Naive B cell (primary cell): Measurements from ENCODE around the gene SLC39A9. TPM values are rescaled to one million over a fixed set of nuclear protein-coding genes. Genes with fewer than 3 reads are reported as not detected.
A peak's percentile ranks its signal among the peaks of the same experiment; 100 is the strongest.
"Not testable (repeated sequence)": the region's sequence is repeated elsewhere in the genome, so short reads cannot be mapped to it uniquely, and the experiment has no call there.

Experiments used
- ATAC-seq, 2 donors: fragments of 150-1000 bp; cut with Tn5 transposase; 2 replicates each; pipeline ENCODE4 v1.10.0; 2021; ENCODE audit warnings: low read depth in 2 of 2, mild to moderate bottlenecking in 2 of 2, moderate library complexity in 2 of 2
- DNase-seq: peaks from one replicate; pipeline ENCODE4 v3.0.0; 2022
- H3K27ac Mint-ChIP-seq, 6 donors: one replicate each; pipeline ENCODE4 v1.8.0; 2020 to 2022; ENCODE audit warnings: mild to moderate bottlenecking in 6 of 6, mixed read lengths in 6 of 6, moderate library complexity in 5 of 6, inconsistent platforms in 2 of 6
- H3K27me3 Mint-ChIP-seq, 3 donors: one replicate each; pipeline ENCODE4 v1.8.0; 2021 to 2022; ENCODE audit warnings: mixed read lengths in 3 of 3, mild to moderate bottlenecking in 1 of 3
- H3K36me3 Mint-ChIP-seq, 2 donors: one replicate each; pipeline ENCODE4 v1.8.0; 2020 to 2022; ENCODE audit warnings: mixed read lengths in 2 of 2, inconsistent platforms in 1 of 2, mild to moderate bottlenecking in 1 of 2
- H3K4me1 Mint-ChIP-seq, 3 donors: one replicate each; pipeline ENCODE4 v1.8.0; 2020 to 2022; ENCODE audit warnings: mixed read lengths in 3 of 3, inconsistent platforms in 1 of 3, mild to moderate bottlenecking in 1 of 3, moderate library complexity in 1 of 3
- H3K4me3 Mint-ChIP-seq, 8 donors: one replicate each; pipeline ENCODE4 v1.8.0; 2020 to 2022; ENCODE audit warnings: mild to moderate bottlenecking in 8 of 8, mixed read lengths in 8 of 8, moderate library complexity in 8 of 8, inconsistent platforms in 2 of 8
- H3K9me3 Mint-ChIP-seq, 7 donors: one replicate each; pipeline ENCODE4 v1.8.0; 2020 to 2022; ENCODE audit warnings: mixed read lengths in 7 of 7, mild to moderate bottlenecking in 5 of 7, inconsistent platforms in 2 of 7, moderate library complexity in 1 of 7
- polyA plus RNA-seq, 6 donors: library from polyadenylated mRNA; unstranded; fragments of 300-500 nt; fragmentation: Illumina TruSeq; gene quantifications; one replicate each; pipeline ENCODE4 v1.2.3, GENCODE V29; 2021; ENCODE audit warnings: low read depth in 6 of 6

SLC39A9 gene
- polyA plus RNA-seq, 6 donors from 2014 or later = 7.7 to 22.6 (median 18.4) TPM

DNA sequence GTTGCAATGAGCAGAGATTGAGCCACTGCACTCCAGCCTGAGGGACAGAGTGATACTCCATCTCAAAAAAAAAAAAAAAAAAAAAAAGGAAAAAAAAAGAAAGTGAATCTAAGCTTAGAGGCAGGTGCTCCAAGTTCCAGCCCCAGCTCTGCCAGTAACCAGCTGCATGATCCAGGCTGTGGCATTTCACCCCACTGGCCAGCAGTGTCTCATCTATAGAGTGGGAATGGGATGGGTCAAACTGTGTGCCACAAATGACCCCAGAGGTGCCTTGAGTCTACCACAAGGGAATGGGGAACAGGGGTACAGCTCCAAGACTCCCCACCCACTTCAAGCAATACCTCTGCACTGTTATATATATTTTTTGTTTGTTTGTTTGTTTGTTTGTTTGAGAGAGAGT, 91.0 kb downstream of the SLC39A9 start:
- no peak overlapping the region for H3K27ac Mint-ChIP-seq

DNA sequence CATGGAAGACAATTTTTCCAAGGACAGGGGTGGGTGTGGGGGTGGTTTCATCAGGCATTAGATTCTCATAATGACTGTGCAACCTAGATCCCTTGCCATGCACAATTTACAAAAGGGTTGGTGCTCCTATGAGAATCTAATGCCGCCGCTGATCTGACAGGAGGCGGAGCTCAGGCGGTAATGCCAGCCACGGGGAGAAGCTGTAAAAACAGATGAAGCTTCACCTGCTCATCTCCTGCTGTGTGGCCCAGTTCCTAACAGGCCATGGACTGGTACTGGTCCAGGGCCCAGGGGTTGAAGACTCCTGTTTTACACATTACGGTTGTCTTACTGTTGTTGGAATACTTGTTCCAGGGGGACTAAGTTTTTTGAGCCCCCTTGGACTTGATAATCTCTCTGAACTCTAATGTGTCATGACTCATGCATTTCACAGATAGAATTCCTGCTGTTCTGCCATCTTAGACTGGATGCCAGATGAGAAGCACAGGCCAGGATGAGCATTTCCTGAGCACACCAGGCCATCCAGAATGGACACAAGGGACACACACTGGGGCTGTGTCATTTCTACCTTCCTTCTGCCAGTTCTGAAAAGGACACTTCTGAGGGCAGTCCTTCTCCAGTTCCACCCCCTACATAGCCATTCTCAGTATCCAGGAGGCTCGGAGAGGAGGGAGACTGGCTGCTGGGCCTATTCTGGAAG, 91.9 kb downstream of the SLC39A9 start:
- DNase-seq (no peak), ATAC-seq (no peak)
- Mint-ChIP-seq H3K4me1 (no peaks in the 10 kb centered on the region), H3K36me3 (no peaks in the 10 kb centered on the region), H3K9me3 (peaks cover 0 to 2% (median 0%) of the 10 kb centered on the region in 7 donors), H3K27me3 (peaks cover 46 to 65% (median 46%) of the 10 kb centered on the region in 3 donors), H3K27ac (no peak overlapping the region), H3K4me3 (no peak overlapping the region)

More for the DNA sequence above, 91.0 kb downstream of the SLC39A9 start:
- Mint-ChIP-seq H3K4me1 (no peaks in the 10 kb centered on the region), H3K27me3 (peaks cover 41 to 62% (median 42%) of the 10 kb centered on the region in 3 donors), H3K4me3 (peak overlapping the region in 1 of 8 donors; percentile 39), H3K9me3 (peaks cover 0 to 2% (median 0%) of the 10 kb centered on the region in 7 donors), H3K36me3 (no peaks in the 10 kb centered on the region)
- DNase-seq (no peak), ATAC-seq (no peak)

DNA sequence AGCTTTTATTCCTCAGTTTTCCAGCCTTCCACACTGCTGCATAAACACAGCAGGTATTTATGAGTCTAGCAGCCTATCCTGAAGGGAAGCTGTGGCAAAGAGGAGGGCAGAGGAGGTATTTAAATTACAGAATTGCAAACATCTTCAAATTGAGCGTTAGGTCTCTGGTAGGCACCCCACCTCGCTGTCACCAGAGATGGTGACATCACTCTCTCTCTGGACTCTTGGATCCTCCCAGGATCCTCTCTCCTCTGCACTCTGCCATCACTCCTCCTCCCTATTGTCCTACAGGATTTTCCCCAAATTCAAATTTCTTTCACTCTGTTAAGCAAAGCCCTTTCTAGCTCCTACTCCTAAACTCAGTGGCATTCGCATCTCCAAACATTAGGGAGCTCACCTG, 92.7 kb downstream of the SLC39A9 start:
- peaks cover 42 to 63% (median 46%) of the 10 kb centered on the region in 3 donors for H3K27me3 Mint-ChIP-seq
- peaks cover 0 to 3% (median 0%) of the 10 kb centered on the region in 7 donors for H3K9me3 Mint-ChIP-seq

DNA sequence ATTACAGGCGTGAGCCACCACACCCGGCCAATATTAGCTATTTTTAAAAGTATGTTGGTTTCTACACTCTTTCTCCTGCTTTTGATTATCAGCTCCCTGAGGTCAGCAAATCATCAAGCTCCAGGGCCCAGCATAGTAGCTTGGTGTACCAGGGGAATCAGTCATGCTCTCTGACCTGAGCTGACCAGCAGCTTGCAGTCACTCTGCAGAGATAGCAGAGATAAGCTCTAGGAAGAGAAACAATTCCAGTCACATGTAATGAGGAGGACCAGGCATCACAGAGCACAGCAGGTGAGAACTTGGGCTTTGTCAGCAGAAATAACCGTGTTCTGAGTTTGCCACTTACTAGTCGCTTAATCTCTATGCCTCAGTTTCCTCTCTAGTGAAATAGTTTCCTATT, 94.5 kb downstream of the SLC39A9 start:
- DNase-seq (no peak), ATAC-seq (no peak)
- H3K36me3 Mint-ChIP-seq = no peaks in the 10 kb centered on the region
- H3K4me3 Mint-ChIP-seq = no peak overlapping the region
- H3K9me3 Mint-ChIP-seq = peaks cover 0 to 3% (median 0%) of the 10 kb centered on the region in 7 donors
- H3K27ac Mint-ChIP-seq = no peak overlapping the region
- no peaks in the 10 kb centered on the region for H3K4me1 Mint-ChIP-seq
- peaks cover 34 to 53% (median 37%) of the 10 kb centered on the region in 3 donors for H3K27me3 Mint-ChIP-seq

More for the DNA sequence above, 92.7 kb downstream of the SLC39A9 start:
- DNase-seq = no peak
- Mint-ChIP-seq H3K27ac (no peak overlapping the region), H3K36me3 (no peaks in the 10 kb centered on the region), H3K4me1 (no peaks in the 10 kb centered on the region), H3K4me3 (no peak overlapping the region)
- ATAC-seq = no peak

DNA sequence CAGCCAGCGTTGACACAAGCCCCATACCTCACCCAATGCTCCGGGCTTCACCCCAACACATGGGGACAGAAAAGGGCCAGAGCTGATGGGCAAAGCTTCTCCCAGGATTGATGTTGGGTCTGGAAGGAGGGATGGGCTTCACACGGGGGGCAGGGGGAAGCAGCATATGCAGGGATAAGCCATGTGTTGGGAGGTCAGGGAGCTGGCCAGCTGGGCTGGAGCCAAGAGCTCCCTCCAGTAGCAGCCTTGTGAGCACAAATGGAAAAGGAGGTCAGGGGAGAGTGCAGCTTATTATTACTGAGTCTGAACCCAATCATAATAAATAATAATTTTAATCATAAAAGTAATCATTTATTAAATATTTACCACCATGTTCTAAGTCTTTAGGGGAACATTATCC, 95.3 kb downstream of the SLC39A9 start:
- DNase-seq (no peak), ATAC-seq (no peak)
- Mint-ChIP-seq H3K4me1 (no peaks in the 10 kb centered on the region), H3K27me3 (peaks cover 33 to 53% (median 44%) of the 10 kb centered on the region in 3 donors), H3K4me3 (no peak overlapping the region), H3K27ac (no peak overlapping the region), H3K9me3 (peaks cover 0 to 3% (median 0%) of the 10 kb centered on the region in 7 donors), H3K36me3 (no peaks in the 10 kb centered on the region)

DNA sequence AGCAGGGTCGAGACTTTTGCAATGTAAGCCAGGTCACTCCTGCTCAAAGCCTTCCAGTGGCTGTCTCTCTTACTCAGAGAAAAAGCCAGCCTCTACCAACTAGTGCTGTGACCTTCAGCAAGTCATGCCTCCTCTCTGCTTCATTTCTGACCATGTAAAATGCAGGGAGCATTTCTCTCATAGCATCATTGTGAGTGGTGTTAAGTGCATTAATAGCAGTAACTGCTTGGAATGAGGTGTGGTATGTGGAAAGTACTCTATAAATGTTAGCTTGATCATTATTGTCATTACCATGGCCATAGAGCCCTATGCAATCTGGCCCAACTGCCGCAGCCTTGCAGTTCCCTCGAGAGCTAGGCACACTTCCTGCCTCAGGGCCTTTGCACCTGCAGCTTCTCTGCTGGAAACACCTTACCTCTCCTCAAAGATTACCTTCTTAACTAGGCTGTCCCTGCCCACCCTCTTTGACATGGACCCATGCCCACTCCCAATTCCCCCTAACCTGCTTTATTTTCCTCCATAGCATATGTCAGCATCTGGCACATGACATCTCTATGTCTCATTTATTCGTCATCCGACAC, 96.9 kb downstream of the SLC39A9 start:
- peaks cover 0 to 3% (median 0%) of the 10 kb centered on the region in 7 donors for H3K9me3 Mint-ChIP-seq
- H3K4me3 Mint-ChIP-seq = no peak overlapping the region
- no peak overlapping the region for H3K27ac Mint-ChIP-seq
- no peak for DNase-seq
- ATAC-seq = no peak
- H3K36me3 Mint-ChIP-seq = no peaks in the 10 kb centered on the region
- no peaks in the 10 kb centered on the region for H3K4me1 Mint-ChIP-seq
- H3K27me3 Mint-ChIP-seq = peaks cover 33 to 63% (median 53%) of the 10 kb centered on the region in 3 donors

DNA sequence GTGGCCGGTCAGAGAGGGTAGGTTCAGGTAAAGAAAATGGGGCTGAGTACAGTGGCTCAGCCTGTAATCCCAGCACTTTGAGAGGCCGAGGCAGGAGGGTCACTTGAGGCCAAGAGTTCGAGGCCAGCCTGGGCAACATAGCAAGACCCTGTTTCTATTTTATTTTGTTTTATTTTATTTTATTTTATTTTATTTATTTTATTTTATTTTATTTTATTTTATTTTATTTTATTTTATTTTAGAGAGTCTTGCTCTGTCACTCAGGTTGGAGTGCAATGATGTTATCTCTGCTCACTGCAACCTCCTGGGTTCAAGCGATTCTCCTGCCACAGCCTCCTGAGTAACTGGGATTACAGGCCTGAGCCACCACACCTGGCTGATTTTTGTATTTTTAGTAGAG, 99.4 kb downstream of the SLC39A9 start:
- peaks cover 18 to 77% (median 60%) of the 10 kb centered on the region in 3 donors for H3K27me3 Mint-ChIP-seq

DNA sequence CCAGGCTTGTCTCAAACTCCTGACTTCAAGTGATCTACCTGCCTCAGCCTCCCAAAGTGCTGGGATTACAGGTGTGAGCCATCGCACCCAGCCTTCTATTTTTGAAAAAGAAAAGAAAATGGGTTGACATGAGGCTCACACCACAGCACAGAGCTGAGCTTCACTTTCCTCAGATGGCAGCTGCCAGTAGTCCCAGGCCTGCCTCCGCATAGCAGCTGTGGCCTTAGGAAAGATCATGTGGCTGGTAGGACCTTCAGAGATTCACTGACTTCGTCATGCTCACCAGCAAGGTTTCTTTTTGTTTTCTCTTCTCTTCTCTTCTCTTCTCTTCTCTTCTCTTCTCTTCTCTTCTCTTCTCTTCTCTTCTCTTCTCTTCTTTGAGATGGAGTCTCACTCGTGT, 99.8 kb downstream of the SLC39A9 start:
- H3K9me3 Mint-ChIP-seq, DNase-seq, ATAC-seq, H3K4me1 Mint-ChIP-seq, H3K27ac Mint-ChIP-seq, H3K36me3 Mint-ChIP-seq, H3K4me3 Mint-ChIP-seq: not testable (repeated sequence)
- H3K27me3 Mint-ChIP-seq = peaks cover 14 to 75% (median 62%) of the 10 kb centered on the region in 3 donors

More for the DNA sequence above, 99.4 kb downstream of the SLC39A9 start:
- H3K4me3 Mint-ChIP-seq, H3K27ac Mint-ChIP-seq, ATAC-seq, H3K4me1 Mint-ChIP-seq, H3K9me3 Mint-ChIP-seq, H3K36me3 Mint-ChIP-seq, DNase-seq: not testable (repeated sequence)

DNA sequence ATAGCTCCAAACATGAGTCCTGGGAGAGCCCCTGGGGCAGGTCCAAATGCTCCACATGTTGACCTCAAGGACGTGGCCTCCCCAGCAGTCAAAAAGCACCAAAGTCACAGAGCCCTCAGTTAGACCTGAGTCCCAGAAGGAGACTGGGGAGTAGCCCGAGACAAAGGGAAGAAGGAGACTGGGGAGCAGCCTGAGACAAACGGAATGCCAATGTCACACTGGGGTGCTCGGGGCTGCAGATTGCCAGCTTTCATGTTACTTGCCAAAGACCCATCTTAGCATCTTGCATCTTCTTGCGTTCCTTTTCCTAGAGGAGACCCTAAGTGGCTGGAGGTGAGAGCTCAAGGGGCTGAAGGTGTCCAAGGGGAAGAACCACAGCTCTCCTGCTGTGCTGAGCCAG, 100.9 kb downstream of the SLC39A9 start:
- Mint-ChIP-seq H3K9me3 (peaks cover 0 to 8% (median 0%) of the 10 kb centered on the region in 7 donors), H3K36me3 (no peaks in the 10 kb centered on the region), H3K27ac (no peak overlapping the region), H3K4me3 (no peak overlapping the region), H3K4me1 (no peaks in the 10 kb centered on the region), H3K27me3 (peaks cover 18 to 67% (median 59%) of the 10 kb centered on the region in 3 donors)
- ATAC-seq (no peak), DNase-seq (no peak)

DNA sequence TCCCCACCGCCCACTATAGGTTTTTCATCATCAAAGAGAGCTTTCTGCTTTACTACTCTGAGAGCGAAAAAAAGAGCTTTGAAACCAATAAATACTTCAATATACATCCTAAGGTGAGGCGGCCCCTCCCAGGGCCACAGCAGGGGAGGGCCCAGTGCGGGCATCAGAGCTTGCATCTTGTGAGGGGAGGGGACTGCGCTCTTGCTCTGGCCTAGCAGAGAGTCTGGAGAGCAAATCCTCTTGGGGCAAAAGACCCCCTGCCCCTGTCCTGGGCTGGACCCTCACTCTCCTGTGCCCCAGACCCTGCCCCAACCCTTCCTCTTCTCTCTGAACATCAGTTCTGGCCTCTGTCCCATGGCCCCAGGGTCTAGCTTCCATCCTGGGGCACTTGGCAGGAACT, 101.6 kb downstream of the SLC39A9 start:
- H3K9me3 Mint-ChIP-seq = peaks cover 0 to 8% (median 0%) of the 10 kb centered on the region in 7 donors
- no peaks in the 10 kb centered on the region for H3K4me1 Mint-ChIP-seq
- no peak overlapping the region for H3K27ac Mint-ChIP-seq
- H3K36me3 Mint-ChIP-seq = no peaks in the 10 kb centered on the region
- DNase-seq (no peak), ATAC-seq (no peak)
- peaks cover 17 to 60% (median 52%) of the 10 kb centered on the region in 3 donors for H3K27me3 Mint-ChIP-seq
- no peak overlapping the region for H3K4me3 Mint-ChIP-seq

DNA sequence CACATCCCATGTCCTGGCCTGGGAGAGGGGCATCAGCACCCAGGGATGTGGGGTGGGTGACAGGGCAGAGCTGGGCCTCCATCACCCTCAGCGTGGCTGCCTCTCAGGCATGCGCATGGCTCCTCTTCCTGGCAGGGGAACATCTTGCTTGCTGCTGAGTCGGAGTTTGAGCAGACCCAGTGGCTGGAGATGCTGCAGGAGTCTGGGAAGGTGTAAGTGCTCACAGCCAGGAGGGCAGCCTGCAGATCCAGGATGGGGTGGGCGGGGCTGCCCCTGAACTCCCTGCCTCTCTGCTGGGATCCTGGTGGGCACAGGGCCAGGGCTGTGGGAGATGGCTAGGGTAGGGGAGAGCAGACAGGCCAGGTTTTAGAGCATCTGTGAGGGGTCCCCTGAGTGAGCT, 102.2 kb downstream of the SLC39A9 start:
- Mint-ChIP-seq H3K4me1 (no peaks in the 10 kb centered on the region), H3K9me3 (peaks cover 0 to 6% (median 0%) of the 10 kb centered on the region in 7 donors), H3K36me3 (no peaks in the 10 kb centered on the region), H3K27ac (peak overlapping the region in 1 of 6 donors; percentile 74), H3K27me3 (peaks cover 13 to 54% (median 46%) of the 10 kb centered on the region in 3 donors), H3K4me3 (no peak overlapping the region)
- ATAC-seq (no peak), DNase-seq (no peak)

DNA sequence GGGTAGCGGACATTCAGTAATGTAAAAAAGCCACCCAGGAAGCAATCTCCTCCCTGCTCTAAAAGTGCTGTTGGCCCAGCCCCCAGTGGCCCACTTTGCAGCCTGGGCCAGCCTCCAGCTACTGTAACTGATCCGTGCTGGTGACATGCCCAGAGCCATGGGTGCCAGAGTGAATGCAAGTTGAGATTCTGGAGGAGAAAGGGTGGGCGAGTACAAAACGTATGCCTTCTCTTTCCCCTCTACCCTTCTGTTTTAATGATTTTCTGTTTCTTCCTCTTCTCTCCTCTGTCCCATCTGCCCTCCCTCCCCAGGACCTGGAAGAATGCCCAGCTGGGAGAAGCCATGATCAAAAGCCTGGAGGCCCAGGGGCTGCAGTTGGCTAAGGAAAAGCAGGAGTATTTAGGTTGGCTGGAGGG, 102.9 kb downstream of the SLC39A9 start:
- Mint-ChIP-seq H3K4me3 (no peak overlapping the region), H3K27me3 (peaks cover 13 to 51% (median 42%) of the 10 kb centered on the region in 3 donors), H3K9me3 (peaks cover 0 to 5% (median 0%) of the 10 kb centered on the region in 7 donors), H3K4me1 (no peaks in the 10 kb centered on the region), H3K27ac (no peak overlapping the region), H3K36me3 (no peaks in the 10 kb centered on the region)
- ATAC-seq (no peak), DNase-seq (no peak)

DNA sequence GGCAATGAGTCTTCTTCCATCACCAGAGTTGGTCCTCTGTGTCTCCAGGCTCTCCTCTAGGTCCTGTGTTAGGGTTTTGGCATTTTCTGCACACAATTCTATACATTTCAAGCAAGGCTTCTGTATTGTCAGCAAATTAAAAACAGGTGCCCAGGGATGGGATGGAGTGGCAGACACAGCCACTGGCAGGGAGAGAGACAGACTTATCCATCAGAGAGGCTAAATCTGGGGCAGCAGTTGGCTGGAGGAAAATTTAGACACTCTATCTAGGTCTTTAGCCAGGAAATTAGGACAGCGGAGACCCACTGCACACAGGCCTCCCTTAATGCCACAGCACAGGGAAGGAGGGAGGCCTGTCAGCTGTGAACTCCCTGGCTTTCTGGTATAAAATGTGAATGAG, 106.3 kb downstream of the SLC39A9 start:
- no peak overlapping the region for H3K4me3 Mint-ChIP-seq
- no peaks in the 10 kb centered on the region for H3K4me1 Mint-ChIP-seq
- no peak overlapping the region for H3K27ac Mint-ChIP-seq
- H3K36me3 Mint-ChIP-seq = no peaks in the 10 kb centered on the region
- no peak for ATAC-seq
- peaks cover 7 to 40% (median 17%) of the 10 kb centered on the region in 3 donors for H3K27me3 Mint-ChIP-seq
- DNase-seq = no peak
- H3K9me3 Mint-ChIP-seq = peaks cover 0 to 5% (median 0%) of the 10 kb centered on the region in 7 donors
